Measurements from ENCODE around the gene SCNN1B.

DNA sequence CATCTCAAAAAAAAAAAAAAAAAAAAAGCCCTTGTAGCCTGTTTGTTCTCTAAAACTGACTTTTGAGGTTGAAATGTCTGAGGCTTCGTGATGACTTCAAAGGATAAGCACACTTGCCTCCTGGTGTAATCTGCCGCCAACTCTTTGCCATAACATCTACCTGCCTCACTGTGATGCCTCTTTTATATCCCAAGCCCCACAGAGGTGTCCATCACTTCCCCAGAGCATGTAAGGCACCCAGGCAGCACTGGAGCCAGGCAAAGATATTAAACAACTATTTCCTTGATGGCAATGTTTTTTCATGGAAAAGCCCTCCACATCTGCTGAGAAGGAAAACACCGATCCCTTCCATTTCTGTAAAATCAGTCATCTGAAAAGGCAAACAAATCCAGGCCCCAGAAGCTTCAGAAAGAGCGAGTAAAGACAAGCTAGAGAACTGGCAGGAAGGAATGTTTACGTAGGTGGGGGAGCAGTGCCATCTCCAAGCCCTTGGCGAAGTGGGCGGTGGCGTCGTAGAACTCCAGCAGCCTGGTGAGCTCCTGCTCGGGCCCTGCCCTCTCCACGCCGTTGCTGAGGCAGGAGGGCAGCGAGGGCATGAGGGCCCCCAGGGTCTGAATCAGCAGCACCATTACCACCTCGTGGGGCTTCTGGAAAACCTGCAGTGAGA, 122.3 kb downstream of the SCNN1B start:
- TF ChIP-seq, protein P1, sequence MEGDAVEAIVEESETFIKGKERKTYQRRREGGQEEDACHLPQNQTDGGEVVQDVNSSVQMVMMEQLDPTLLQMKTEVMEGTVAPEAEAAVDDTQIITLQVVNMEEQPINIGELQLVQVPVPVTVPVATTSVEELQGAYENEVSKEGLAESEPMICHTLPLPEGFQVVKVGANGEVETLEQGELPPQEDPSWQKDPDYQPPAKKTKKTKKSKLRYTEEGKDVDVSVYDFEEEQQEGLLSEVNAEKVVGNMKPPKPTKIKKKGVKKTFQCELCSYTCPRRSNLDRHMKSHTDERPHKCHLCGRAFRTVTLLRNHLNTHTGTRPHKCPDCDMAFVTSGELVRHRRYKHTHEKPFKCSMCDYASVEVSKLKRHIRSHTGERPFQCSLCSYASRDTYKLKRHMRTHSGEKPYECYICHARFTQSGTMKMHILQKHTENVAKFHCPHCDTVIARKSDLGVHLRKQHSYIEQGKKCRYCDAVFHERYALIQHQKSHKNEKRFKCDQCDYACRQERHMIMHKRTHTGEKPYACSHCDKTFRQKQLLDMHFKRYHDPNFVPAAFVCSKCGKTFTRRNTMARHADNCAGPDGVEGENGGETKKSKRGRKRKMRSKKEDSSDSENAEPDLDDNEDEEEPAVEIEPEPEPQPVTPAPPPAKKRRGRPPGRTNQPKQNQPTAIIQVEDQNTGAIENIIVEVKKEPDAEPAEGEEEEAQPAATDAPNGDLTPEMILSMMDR (IDR thresholded peaks at IDR 0.05): no peak
- TF ChIP-seq POLR2A (IDR thresholded peaks at IDR 0.05): no peak

All from body of pancreas (tissue), 4 donors.